Muscle layer of duodenum (tissue), 2 donors: ENCODE measurements around the gene EIF3F.

ENCODE experiments used
- H3K27ac ChIP-seq: one replicate; pipeline ENCODE4 v1.7.0; 2013; ENCODE audit warnings: mild to moderate bottlenecking, low read length
- H3K27me3 ChIP-seq: one replicate; pipeline ENCODE4 v1.7.0; 2013; ENCODE audit warnings: low read depth, mild to moderate bottlenecking, control low read depth, low read length
- H3K36me3 ChIP-seq, 2 donors: one replicate each; pipeline ENCODE4 v1.7.0; 2013; ENCODE audit warnings: low read length in 2 of 2, control low read depth in 1 of 2, mild to moderate bottlenecking in 1 of 2; ENCODE audit not compliant: insufficient read depth in 2 of 2, control insufficient read depth in 1 of 2
- H3K4me1 ChIP-seq, 2 donors: one replicate each; pipeline ENCODE4 v1.7.0; 2013; ENCODE audit warnings: low read length in 2 of 2, mild to moderate bottlenecking in 2 of 2, control low read depth in 1 of 2, moderate library complexity in 1 of 2; ENCODE audit not compliant: insufficient read depth in 2 of 2, control insufficient read depth in 1 of 2
- H3K4me3 ChIP-seq, 2 donors: one replicate each; pipeline ENCODE4 v1.7.0; 2013; ENCODE audit warnings: low read length in 2 of 2, low read depth in 1 of 2, mild to moderate bottlenecking in 1 of 2
- H3K9me3 ChIP-seq, 2 donors: one replicate each; pipeline ENCODE4 v1.7.0; 2013; ENCODE audit warnings: low read length in 2 of 2, control low read depth in 1 of 2, mild to moderate bottlenecking in 1 of 2; ENCODE audit not compliant: control insufficient read depth in 1 of 2
- donor health status: healthy.

EIF3F gene

DNA sequence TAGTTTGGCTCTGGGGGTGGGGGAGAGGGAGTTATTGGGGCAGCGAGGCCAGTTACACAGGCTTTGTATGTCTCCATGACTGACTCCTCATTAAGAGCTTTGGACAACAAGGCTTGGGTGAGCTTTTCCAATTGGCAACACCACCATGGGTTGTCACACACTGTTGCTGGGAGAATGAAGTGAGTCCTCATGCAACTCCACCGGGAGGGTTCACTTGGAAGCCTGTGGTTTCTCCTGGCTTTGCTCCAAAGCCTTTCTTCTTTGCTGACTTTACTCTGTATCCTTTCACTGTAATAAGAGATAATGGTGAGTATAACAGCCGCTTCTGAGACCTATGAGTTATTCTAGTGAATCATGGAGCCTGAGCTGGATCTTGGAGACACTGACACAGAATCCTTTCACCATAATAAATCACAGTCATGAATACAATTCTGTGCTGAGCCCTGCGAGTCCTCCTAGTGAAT is 24.9 kb downstream of the EIF3F start:
- no peaks in the 10 kb centered on the region for H3K36me3 ChIP-seq
- no peaks in the 10 kb centered on the region for H3K9me3 ChIP-seq
- H3K4me1 ChIP-seq: no peaks in the 10 kb centered on the region
- peaks cover 4% of the 10 kb centered on the region for H3K27me3 ChIP-seq
- no peak overlapping the region for H3K4me3 ChIP-seq
- no peak overlapping the region for H3K27ac ChIP-seq

DNA sequence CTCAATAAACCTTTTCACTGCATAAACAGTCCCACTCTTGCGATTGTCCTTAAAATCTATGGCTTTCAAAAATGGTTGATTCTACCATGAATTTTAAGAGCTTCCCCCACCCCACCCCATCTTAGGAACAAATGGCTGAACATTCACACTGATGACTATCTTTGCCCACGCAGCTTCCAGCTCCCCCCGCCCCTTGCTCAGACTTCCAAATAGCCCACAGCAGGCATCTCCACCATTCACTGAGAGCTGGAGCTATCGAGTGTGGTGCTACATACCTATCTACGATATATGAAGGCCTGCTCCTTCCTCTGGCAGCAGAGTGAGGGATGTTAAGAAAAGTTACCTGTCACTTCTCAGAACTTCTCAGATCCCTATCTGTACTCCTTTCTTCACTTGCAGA is 26.7 kb downstream of the EIF3F start:
- Histone ChIP-seq H3K27ac (no peak overlapping the region), H3K9me3 (no peaks in the 10 kb centered on the region), H3K4me3 (no peak overlapping the region), H3K27me3 (peaks cover 7% of the 10 kb centered on the region), H3K4me1 (peaks cover 0 to 4% of the 10 kb centered on the region in 2 donors), H3K36me3 (no peaks in the 10 kb centered on the region)

DNA sequence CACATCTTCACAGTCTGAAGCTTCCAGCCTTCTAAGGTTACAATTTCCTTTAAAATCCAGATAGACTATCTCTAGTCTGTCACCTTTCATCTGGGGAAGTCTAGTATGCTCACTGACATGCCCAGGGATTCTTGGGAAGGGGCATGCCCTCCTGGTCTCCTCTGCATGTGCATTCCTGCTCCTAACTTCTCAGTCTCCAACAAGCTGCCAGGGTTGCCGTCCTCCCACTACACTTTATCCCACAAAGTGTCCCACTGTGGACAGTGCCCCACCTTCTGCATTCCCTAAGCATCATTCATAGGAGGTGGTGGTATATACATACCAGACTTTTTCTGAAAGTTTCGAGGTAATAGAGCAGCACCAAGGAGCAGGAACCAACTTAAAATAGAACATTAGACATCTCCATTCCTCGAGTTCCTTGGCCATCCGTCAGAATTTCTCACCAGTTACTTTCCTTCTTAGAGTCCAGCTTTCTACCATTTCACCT is 28.7 kb downstream of the EIF3F start:
- Histone ChIP-seq H3K27me3 (peaks cover 7% of the 10 kb centered on the region), H3K4me1 (peaks cover 0 to 12% of the 10 kb centered on the region in 2 donors), H3K9me3 (no peaks in the 10 kb centered on the region)

DNA sequence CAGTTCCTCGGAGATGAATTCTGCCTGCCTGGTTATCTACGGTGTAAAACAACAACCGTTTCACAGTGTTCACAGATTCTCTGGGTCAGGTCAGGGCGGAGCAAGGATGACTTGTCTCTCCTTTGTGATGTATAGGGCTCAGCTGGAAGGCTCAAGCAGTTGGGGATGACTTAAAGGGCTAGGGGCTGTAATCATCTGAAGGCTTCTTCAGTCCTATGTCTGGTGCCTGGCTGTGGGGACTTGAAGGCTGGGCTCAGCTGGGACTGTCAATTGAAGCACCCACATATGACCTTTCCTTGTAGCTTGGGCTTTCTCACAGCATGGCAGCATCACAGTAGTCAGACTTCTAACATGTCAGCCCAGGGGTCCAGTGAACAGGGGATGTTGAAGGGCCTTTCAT is 29.3 kb downstream of the EIF3F start:
- no peaks in the 10 kb centered on the region for H3K9me3 ChIP-seq
- H3K27me3 ChIP-seq: peaks cover 7% of the 10 kb centered on the region
- H3K4me3 ChIP-seq: no peak overlapping the region
- H3K4me1 ChIP-seq: peaks cover 0 to 12% of the 10 kb centered on the region in 2 donors
- no peaks in the 10 kb centered on the region for H3K36me3 ChIP-seq
- no peak overlapping the region for H3K27ac ChIP-seq

More for the DNA sequence above, 28.7 kb downstream of the EIF3F start:
- no peak overlapping the region for H3K4me3 ChIP-seq
- no peak overlapping the region for H3K27ac ChIP-seq
- H3K36me3 ChIP-seq: no peaks in the 10 kb centered on the region

DNA sequence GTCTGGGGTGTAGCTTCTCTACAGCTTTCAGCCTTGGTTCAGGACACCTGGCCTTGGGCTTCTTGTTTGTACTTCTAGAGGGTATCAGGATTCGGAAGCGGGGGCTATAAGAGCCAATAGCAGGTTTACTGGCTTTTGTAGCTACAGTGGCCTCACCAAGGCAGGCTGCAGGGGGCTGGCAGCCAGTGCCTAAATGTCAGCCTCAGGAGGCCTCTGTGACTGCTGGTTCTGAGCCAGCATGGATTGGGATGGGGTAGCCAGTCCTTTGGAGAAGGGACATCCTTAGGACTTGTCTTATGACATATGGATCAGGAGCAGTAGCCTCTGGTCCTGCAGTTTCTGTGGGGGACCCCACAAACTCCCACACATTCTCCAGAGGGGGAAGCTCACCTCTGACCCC is 29.9 kb downstream of the EIF3F start:
- Histone ChIP-seq H3K4me1 (peaks cover 0 to 12% of the 10 kb centered on the region in 2 donors), H3K9me3 (no peaks in the 10 kb centered on the region), H3K36me3 (no peaks in the 10 kb centered on the region), H3K27ac (no peak overlapping the region), H3K27me3 (peaks cover 3% of the 10 kb centered on the region), H3K4me3 (no peak overlapping the region)

DNA sequence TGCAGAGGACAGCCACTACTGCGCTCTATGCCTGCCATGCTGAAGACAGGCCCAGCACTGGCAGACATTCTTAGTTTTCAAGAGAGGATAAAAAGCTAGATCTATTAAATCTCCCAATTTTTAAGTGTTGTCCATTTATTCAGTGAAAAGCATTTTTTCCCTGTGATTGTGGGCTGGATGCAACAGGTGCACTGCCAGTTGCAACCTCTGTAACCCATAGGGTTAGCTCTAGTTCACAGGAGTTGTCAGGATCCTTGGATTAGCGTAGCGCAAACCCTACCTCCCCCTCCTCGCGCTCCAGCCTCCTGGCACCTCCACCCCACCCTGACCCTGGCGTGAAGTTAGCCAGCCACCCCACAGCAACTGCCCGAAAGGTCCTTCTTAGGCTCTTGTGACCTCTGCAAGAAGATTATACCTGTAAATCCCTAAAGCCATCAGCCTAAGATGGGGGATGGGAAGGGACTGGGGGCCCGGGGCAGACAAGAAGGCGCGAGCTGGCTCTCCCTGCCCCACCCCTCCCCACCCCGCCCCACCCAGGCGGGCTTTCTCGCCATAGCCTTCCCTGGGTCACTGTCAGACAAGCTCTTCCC is 30.9 kb downstream of the EIF3F start:
- peak overlapping the region; percentile 51 to 80 for H3K4me3 ChIP-seq
- no peaks in the 10 kb centered on the region for H3K36me3 ChIP-seq
- peaks cover 3% of the 10 kb centered on the region for H3K27me3 ChIP-seq
- no peaks in the 10 kb centered on the region for H3K9me3 ChIP-seq
- H3K27ac ChIP-seq: peak overlapping the region; percentile 73
- H3K4me1 ChIP-seq: peaks cover 0 to 12% of the 10 kb centered on the region in 2 donors

DNA sequence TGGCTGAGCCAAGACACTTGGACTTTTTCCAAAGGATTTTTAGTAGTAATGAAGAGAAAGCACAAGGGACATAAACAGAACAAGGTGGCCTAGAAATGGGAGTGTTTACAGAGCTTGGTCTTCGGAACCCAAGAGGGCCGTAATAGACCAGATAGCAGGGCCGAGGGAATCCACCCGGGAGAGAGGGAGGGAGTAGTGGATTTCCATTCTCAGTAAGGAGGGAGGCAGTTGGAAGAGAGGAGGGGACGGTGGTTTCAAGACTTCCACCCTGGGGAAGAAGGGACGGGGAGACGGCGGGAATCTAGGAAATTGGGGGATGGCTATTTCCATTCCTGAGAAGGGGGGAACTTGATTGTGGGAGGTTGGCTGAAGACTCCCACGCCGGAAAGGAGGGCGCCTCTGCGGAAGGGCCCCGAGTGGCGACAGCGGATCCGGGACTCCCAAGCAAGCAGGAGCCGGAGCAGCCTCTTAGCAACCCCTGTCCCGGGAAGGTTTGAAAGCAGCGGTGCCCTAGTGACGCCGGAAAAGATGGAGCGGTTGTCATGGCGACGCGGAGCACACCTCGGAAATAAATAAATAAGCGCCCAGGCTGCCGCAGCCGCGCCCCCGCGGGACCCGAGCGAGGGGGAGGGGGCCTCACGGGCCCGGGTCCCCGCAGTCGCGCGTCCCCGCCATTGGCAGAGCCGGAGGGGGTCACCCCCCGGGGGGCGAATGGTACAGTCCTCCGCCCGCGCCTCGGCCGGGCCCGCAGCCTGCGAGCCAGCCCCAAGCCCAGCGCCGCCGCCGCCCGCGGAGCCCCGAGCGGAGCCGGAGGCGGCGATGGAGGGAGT is 31.6 kb downstream of the EIF3F start:
- H3K36me3 ChIP-seq: no peaks in the 10 kb centered on the region
- H3K27ac ChIP-seq: peak overlapping the region; percentile 73
- peaks cover 3% of the 10 kb centered on the region for H3K27me3 ChIP-seq
- H3K4me3 ChIP-seq: peak overlapping the region; percentile 51 to 80
- H3K4me1 ChIP-seq: peaks cover 0 to 12% of the 10 kb centered on the region in 2 donors
- H3K9me3 ChIP-seq: no peaks in the 10 kb centered on the region

DNA sequence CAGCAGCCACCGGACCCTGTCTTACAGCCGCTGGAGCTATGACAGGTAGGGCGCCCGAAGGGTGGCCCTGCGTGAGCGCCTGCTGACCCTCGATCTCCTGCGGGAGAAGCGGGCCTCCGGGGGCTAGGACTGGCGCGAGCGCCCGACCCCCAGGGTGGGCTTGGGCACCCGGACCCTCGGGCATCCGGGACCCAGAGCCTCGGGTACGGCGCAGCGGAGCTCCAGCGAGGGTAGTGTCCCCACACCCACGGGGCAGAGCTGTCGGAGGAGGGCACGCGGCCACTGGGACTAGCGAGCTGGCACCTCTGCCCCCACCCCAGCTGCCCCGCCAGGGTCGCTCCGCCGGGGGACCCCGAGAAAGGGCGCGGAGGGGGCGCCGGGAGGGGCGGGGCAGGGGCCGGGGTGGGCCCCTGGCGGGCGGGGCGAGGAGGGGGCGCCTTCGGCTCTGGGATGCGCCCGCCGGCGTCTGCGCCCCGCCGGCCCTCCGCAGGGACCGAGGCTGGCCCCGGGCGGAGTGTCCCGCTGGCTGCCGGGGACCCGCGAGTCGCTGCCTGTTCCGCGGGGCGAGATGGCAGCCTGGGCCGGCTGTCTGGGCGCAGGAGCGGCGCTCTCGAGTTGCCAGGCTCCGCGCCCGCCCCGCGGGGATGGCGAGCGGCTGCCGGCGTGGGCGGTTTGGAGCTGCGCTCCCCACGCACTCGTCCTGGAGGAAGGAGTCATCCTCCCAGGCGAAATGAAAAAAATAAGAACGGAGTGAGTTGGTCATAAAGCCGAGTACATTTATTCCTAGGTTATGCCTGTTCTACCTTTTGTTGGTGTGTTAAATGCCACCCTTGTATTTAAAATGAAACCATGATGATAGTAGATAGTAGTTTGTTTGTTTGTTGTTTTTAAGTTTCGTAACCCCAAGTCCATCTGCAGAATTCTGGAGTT is 32.4 kb downstream of the EIF3F start:
- no peaks in the 10 kb centered on the region for H3K9me3 ChIP-seq
- H3K4me3 ChIP-seq: peak overlapping the region; percentile 51 to 80
- H3K4me1 ChIP-seq: peaks cover 0 to 12% of the 10 kb centered on the region in 2 donors
- no peak overlapping the region for H3K27ac ChIP-seq
- peaks cover 3% of the 10 kb centered on the region for H3K27me3 ChIP-seq
- H3K36me3 ChIP-seq: no peaks in the 10 kb centered on the region

DNA sequence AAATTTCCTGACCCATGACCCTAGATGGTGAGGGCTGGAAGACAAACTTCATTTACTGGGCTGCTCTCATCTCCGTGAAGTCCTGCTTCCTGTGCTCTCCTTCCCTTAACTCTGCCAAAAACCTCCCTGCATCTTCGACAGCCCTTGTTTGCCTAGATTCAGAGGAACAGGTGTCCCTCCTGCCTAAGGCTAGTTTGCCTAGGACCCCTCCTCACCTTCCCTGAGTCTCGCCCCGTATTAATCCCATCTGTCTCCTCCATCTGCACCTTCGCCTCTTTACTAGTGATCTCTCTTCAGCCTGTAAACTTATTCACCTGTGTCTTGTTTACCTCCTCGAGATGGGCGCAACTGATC is 33.1 kb downstream of the EIF3F start:
- Histone ChIP-seq H3K4me3 (peak overlapping the region; percentile 47 to 80), H3K27me3 (peaks cover 3% of the 10 kb centered on the region)

DNA sequence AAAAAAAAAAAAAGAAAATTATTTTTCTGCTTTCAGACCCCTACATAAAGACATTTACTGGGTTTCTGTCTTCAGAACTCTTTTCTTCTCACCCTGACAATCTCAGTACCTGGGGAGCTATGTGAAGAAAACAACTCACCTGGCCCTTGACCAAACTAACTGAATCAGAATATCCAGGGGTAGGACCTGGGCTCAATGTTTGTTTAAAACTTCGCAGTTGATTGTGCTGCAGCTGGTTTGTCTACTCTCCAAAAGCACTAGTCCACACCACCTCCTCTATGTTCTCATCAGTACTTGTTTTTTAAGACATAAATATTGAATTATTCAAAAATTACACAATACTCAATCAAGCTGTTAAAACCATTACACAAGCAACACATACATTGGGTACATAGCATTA is 34.8 kb downstream of the EIF3F start:
- peaks cover 3% of the 10 kb centered on the region for H3K27me3 ChIP-seq
- H3K4me3 ChIP-seq: no peak overlapping the region
- H3K36me3 ChIP-seq: no peaks in the 10 kb centered on the region
- H3K9me3 ChIP-seq: no peaks in the 10 kb centered on the region
- no peak overlapping the region for H3K27ac ChIP-seq
- peaks cover 0 to 12% of the 10 kb centered on the region in 2 donors for H3K4me1 ChIP-seq

More for the DNA sequence above, 33.1 kb downstream of the EIF3F start:
- no peak overlapping the region for H3K27ac ChIP-seq
- H3K4me1 ChIP-seq: peaks cover 0 to 12% of the 10 kb centered on the region in 2 donors
- no peaks in the 10 kb centered on the region for H3K36me3 ChIP-seq
- H3K9me3 ChIP-seq: no peaks in the 10 kb centered on the region

DNA sequence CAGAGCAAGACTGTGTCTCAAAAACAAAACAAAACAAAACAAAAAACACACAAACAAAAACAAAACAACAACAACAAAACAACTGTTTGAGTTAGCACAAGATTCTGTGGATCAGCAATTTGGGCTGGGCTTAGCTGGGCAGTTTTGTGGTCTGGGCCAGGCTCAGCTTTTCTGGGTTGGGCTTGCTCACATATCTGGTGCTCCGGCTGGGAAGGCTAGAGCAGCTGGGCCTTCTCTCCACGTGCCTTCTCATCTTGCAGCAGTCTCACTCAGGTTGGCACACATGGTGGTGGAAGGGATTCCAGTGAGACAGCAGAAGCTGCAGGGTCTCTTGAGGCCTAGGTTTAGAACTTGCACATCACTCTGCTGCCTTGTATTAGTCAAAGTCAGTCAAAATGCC is 35.7 kb downstream of the EIF3F start:
- H3K27ac ChIP-seq: no peak overlapping the region
- no peak overlapping the region for H3K4me3 ChIP-seq
- peaks cover 0 to 10% of the 10 kb centered on the region in 2 donors for H3K4me1 ChIP-seq
- H3K9me3 ChIP-seq: no peaks in the 10 kb centered on the region
- peaks cover under 1% of the 10 kb centered on the region for H3K27me3 ChIP-seq
- no peaks in the 10 kb centered on the region for H3K36me3 ChIP-seq
